Caco-2 (cell line): ENCODE results near the gene HNRNPAB. TPM values are rescaled to one million over a fixed set of nuclear protein-coding genes. Genes with fewer than 3 reads are reported as not detected.

Experiments
- BruUV-seq: library from RNA; stranded (reverse); fragments of 400-500 nt; replicated peaks from 2 replicates; lab custom pipeline; 2021; lab: Mats Ljungman, UMichigan
- CTCF ChIA-PET: fragments of 300-600 bp; sonication (Branson Sonifier 250); formaldehyde crosslinking; loops from one replicate; lab custom pipeline; 2022; ENCODE audit warnings: antibody characterized with exemption; lab: Charles Lee
- POLR2A ChIA-PET: fragments of 300-600 bp; sonication (Branson Sonifier 250); formaldehyde crosslinking; loops from one replicate; lab custom pipeline; 2022; ENCODE audit warnings: antibody characterized with exemption; lab: Charles Lee
- DNase-seq, 2 experiments: peaks; one replicate each; pipeline versions ENCODE4 v3.0.0 to v3.0.0-alpha.2; 2020 to 2022
- H3K27me3 ChIP-seq: replicated peaks from 2 replicates; pipeline ENCODE4 v1.6.0; 2011; ENCODE audit warnings: low read length; ENCODE audit not compliant: control insufficient read depth, insufficient read depth
- H3K36me3 ChIP-seq: 2 replicates; pipeline ENCODE4 v1.5.1; 2011; ENCODE audit warnings: low read length; ENCODE audit not compliant: control insufficient read depth, insufficient read depth
- H3K4me1 ChIP-seq: fragments of 250-450 bp; sonication (Bioruptor Pico); 2 replicates; pipeline ENCODE4 v1.5.1; 2020; ENCODE audit warnings: mild to moderate bottlenecking
- H3K4me3 ChIP-seq: 2 replicates; pipeline ENCODE4 v1.5.1; 2011; ENCODE audit warnings: low read depth, mild to moderate bottlenecking, control low read depth, low read length
- H3K9me3 ChIP-seq: fragments of 250-450 bp; sonication (Bioruptor Pico); 2 replicates; pipeline ENCODE4 v1.5.1; 2020; ENCODE audit warnings: mild to moderate bottlenecking, moderate library complexity
- H3K27ac Mint-ChIP-seq: one replicate; pipeline ENCODE4 v1.8.0; 2022; ENCODE audit warnings: mixed read lengths; ENCODE audit not compliant: unreplicated experiment
- H3K27me3 Mint-ChIP-seq: one replicate; pipeline ENCODE4 v1.8.0; 2022; ENCODE audit warnings: mixed read lengths; ENCODE audit not compliant: insufficient read depth, unreplicated experiment
- H3K36me3 Mint-ChIP-seq: one replicate; pipeline ENCODE4 v1.8.0; 2022; ENCODE audit warnings: mild to moderate bottlenecking, mixed read lengths; ENCODE audit not compliant: insufficient read depth, unreplicated experiment
- H3K4me1 Mint-ChIP-seq: one replicate; pipeline ENCODE4 v1.8.0; 2022; ENCODE audit warnings: low read depth, mixed read lengths; ENCODE audit not compliant: unreplicated experiment
- H3K4me3 Mint-ChIP-seq: one replicate; pipeline ENCODE4 v1.8.0; 2022; ENCODE audit warnings: mild to moderate bottlenecking, moderate library complexity, mixed read lengths; ENCODE audit not compliant: unreplicated experiment
- H3K9me3 Mint-ChIP-seq: one replicate; pipeline ENCODE4 v1.8.0; 2022; ENCODE audit warnings: mixed read lengths; ENCODE audit not compliant: unreplicated experiment
- CTCF ChIP-seq, 2 experiments: fragments of 200-600 bp in 1 of 2; IDR thresholded peaks; 1 replicate in 1 of 2; 2 replicates in 1 of 2; pipeline versions ENCODE4 v1.5.1 to v1.8.0; 2011 to 2022; ENCODE audit warnings: antibody characterized with exemption in 1 of 2, control low read depth in 1 of 2, inconsistent platforms in 1 of 2, low read depth in 1 of 2, low read length in 1 of 2, mild to moderate bottlenecking in 1 of 2, moderate library complexity in 1 of 2; ENCODE audit not compliant: insufficient read depth in 1 of 2, severe bottlenecking in 1 of 2, unreplicated experiment in 1 of 2
- intact Hi-C: fragments of 100-400 bp; cut with micrococcal nuclease; formaldehyde crosslinking; loops from one replicate; pipeline ENCODE4 v1.10.0; 2022; ENCODE audit not compliant: unreplicated experiment
- total RNA-seq: library from RNA; stranded (reverse); gene quantifications from 2 replicates; pipeline ENCODE4 v1.2.3, GENCODE V29; 2022

Gene HNRNPAB
- total RNA-seq, 1 experiment from 2014 or later = 295 TPM

GRCh38 chr5:178211095-178212048 lies 7.0 kb downstream of the HNRNPAB start:
- intact Hi-C loops = no loop called here
- Mint-ChIP-seq H3K27ac (peak overlapping the region; percentile 58), H3K4me3 (no peak overlapping the region), H3K36me3 (peaks cover 98% of the 10 kb centered on the region), H3K9me3 (no peaks in the 10 kb centered on the region), H3K27me3 (no peaks in the 10 kb centered on the region), H3K4me1 (peaks cover 11% of the 10 kb centered on the region)
- no peak overlapping the region for H3K4me3 ChIP-seq
- H3K4me1 ChIP-seq = peaks cover 6% of the 10 kb centered on the region; the same call in 1 of the 2 replicates
- DNase-seq = no peak
- CTCF ChIA-PET = no interaction called here
- H3K27me3 ChIP-seq = no peaks in the 10 kb centered on the region
- H3K9me3 ChIP-seq = no peaks in the 10 kb centered on the region
- BruUV-seq = no TSS peak
- no peak for TF ChIP-seq CTCF (IDR thresholded peaks at IDR 0.05; ENCODE audit: insufficient read depth in 1 of 2, low read depth in 1 of 2, low read length in 1 of 2, severe bottlenecking in 1 of 2, unreplicated experiment in 1 of 2)
- H3K36me3 ChIP-seq = peaks cover 21% of the 10 kb centered on the region
- POLR2A ChIA-PET = no interaction called here

GRCh38 chr5:178212241-178213002 lies 8.1 kb downstream of the HNRNPAB start:
- no TSS peak for BruUV-seq
- POLR2A ChIA-PET = interaction anchor here (1.0 kb wide), 1 partner anchor 8 kb away, joined by 3 read pairs; the partner anchor contains the start of gene HNRNPAB

More at GRCh38 chr5:178212241-178213002, 8.1 kb downstream of the HNRNPAB start:
- Histone ChIP-seq H3K36me3 (peaks cover 14% of the 10 kb centered on the region), H3K27me3 (no peaks in the 10 kb centered on the region), H3K4me3 (no peak overlapping the region), H3K9me3 (no peaks in the 10 kb centered on the region), H3K4me1 (no peaks in the 10 kb centered on the region)
- Mint-ChIP-seq H3K4me3 (no peak overlapping the region), H3K4me1 (peaks cover 7% of the 10 kb centered on the region), H3K27ac (peak overlapping the region; percentile 18), H3K27me3 (no peaks in the 10 kb centered on the region), H3K36me3 (peaks cover 98% of the 10 kb centered on the region), H3K9me3 (no peaks in the 10 kb centered on the region)
- intact Hi-C loops = no loop called here
- DNase-seq = no peak
- TF ChIP-seq CTCF (IDR thresholded peaks at IDR 0.05; ENCODE audit: insufficient read depth in 1 of 2, low read depth in 1 of 2, low read length in 1 of 2, severe bottlenecking in 1 of 2, unreplicated experiment in 1 of 2) = no peak
- CTCF ChIA-PET = no interaction called here
